ENCODE results near the gene RASGRP4. TPM values are rescaled to one million over a fixed set of nuclear protein-coding genes. Genes with fewer than 3 reads are reported as not detected.

Gene RASGRP4
- total RNA-seq, 4 donors from 2014 or later, result 3.2 to 7.8 (median 4.4) TPM

- Histone ChIP-seq H3K4me1 (peaks cover 0 to 2% (median 0%) of the 10 kb centered on the region in 4 donors), H3K36me3 (peaks cover 6 to 43% (median 21%) of the 10 kb centered on the region in 4 donors), H3K27me3 (peaks cover 0 to 14% (median 0%) of the 10 kb centered on the region in 4 donors), H3K27ac (replicated peaks in 1 of 4) (no peak overlapping the region), H3K4me3 (no peak overlapping the region), H3K9me3 (no peaks in the 10 kb centered on the region)
- no peak for DNase-seq (ENCODE audit: extremely low spot score)
- WGBS, result 46% methylated on average over 7 of the region's 7 CpGs
- intact Hi-C loops (cut with DNase I), result no loop called here
- TF ChIP-seq CTCF (IDR thresholded peaks at IDR 0.05) (no peak), EP300 (IDR thresholded peaks at IDR 0.05) (no peak), POLR2AphosphoS5 (IDR thresholded peaks at IDR 0.05) (no peak), POLR2A (IDR thresholded peaks at IDR 0.05; ENCODE audit: low read depth) (no peak)
These were observed 16.3 kb downstream of the RASGRP4 start for GRCh38 chr19:38409631-38410133.

- no peak for TF ChIP-seq POLR2AphosphoS5 (IDR thresholded peaks at IDR 0.05)
- no peak for TF ChIP-seq CTCF (IDR thresholded peaks at IDR 0.05)
- no peak for TF ChIP-seq EP300 (IDR thresholded peaks at IDR 0.05)
- TF ChIP-seq POLR2A (IDR thresholded peaks at IDR 0.05; ENCODE audit: low read depth), result no peak
- no peaks in the 10 kb centered on the region for H3K9me3 ChIP-seq
- H3K4me3 ChIP-seq, result no peak overlapping the region
- DNase-seq (ENCODE audit: extremely low spot score), result no peak
- H3K27ac ChIP-seq (replicated peaks in 1 of 4), result no peak overlapping the region
- H3K27me3 ChIP-seq, result peaks cover 0 to 15% (median 5%) of the 10 kb centered on the region in 4 donors
- peaks cover 6 to 44% (median 23%) of the 10 kb centered on the region in 4 donors for H3K36me3 ChIP-seq
- 98% methylated on average over 8 of the region's 8 CpGs for WGBS
- H3K4me1 ChIP-seq, result peaks cover 5 to 20% (median 16%) of the 10 kb centered on the region in 4 donors
- intact Hi-C loops (cut with DNase I), result no loop called here
These were observed 20.7 kb downstream of the RASGRP4 start for GRCh38 chr19:38405276-38405675.

GRCh38 chr19:38404858-38405257 is 21.2 kb downstream of the RASGRP4 start:
- TF ChIP-seq POLR2AphosphoS5 (IDR thresholded peaks at IDR 0.05) (no peak), EP300 (IDR thresholded peaks at IDR 0.05) (no peak), POLR2A (IDR thresholded peaks at IDR 0.05; ENCODE audit: low read depth) (no peak), CTCF (IDR thresholded peaks at IDR 0.05) (no peak)
- Histone ChIP-seq H3K27me3 (peaks cover 0 to 19% (median 9%) of the 10 kb centered on the region in 4 donors), H3K4me1 (peaks cover 5 to 20% (median 16%) of the 10 kb centered on the region in 4 donors), H3K27ac (replicated peaks in 1 of 4) (no peak overlapping the region), H3K4me3 (no peak overlapping the region), H3K9me3 (no peaks in the 10 kb centered on the region), H3K36me3 (peaks cover 6 to 44% (median 23%) of the 10 kb centered on the region in 4 donors)
- WGBS, result 93% methylated on average over 3 of the region's 6 CpGs
- no peak for DNase-seq (ENCODE audit: extremely low spot score)
- intact Hi-C loops (cut with DNase I), result loop anchor here (5.0 kb wide), 3 partner anchors 112 to 527 kb away; partner anchors contain the start of genes EIF3K, MAP4K1, MRPS12 and SARS2

GRCh38 chr19:38402967-38403674 is 22.9 kb downstream of the RASGRP4 start, which contains the start of gene FAM98C:
TSS of gene FAM98C (plus strand) at chr19:38403093. CDS start at chr19:38403154, 61 bp downstream.
- peak within 1 kb of the TSS; percentile 77 to 98 (median 92) for H3K4me3 ChIP-seq
- TF ChIP-seq CTCF (IDR thresholded peaks at IDR 0.05) (peak; percentile 97 to 99 (median 98)), POLR2AphosphoS5 (IDR thresholded peaks at IDR 0.05) (peak; percentile 69 to 82), POLR2A (IDR thresholded peaks at IDR 0.05; ENCODE audit: low read depth) (no peak)
- H3K36me3 ChIP-seq, result peaks cover 6 to 35% (median 23%) of the 10 kb centered on the region in 4 donors
- H3K27me3 ChIP-seq, result peaks cover 0 to 37% (median 23%) of the 10 kb centered on the region in 4 donors
- peaks cover 5 to 20% (median 16%) of the 10 kb centered on the region in 4 donors for H3K4me1 ChIP-seq
- 3% methylated on average over 6 of the region's 82 CpGs for WGBS
- H3K27ac ChIP-seq (replicated peaks in 1 of 4), result peak within 1 kb of the TSS; percentile 79 to 84 (median 83)
- DNase-seq (ENCODE audit: extremely low spot score), result peak; percentile 100
- no peaks in the 10 kb centered on the region for H3K9me3 ChIP-seq
- intact Hi-C loops (cut with DNase I), result loop anchor here (2.0 to 5.0 kb wide), 4 partner anchors 114 to 529 kb away; partner anchors contain the start of genes EIF3K, MAP4K1, MRPS12 and SARS2

All from esophagus muscularis mucosa (tissue), 4 donors.